Stomach (tissue), 9 donors: ENCODE data around the gene IFIT3. TPM values are rescaled to one million over a fixed set of nuclear protein-coding genes. Genes with fewer than 3 reads are reported as not detected.

Source experiments
- DNase-seq, 2 donors: peaks; one replicate each; pipeline versions ENCODE4 v3.0.0 to v3.0.0-alpha.2; 2013 to 2019
- H3K27ac ChIP-seq, 5 donors: fragments of 200-600 bp in 4 of 5; sonication (generic) in 4 of 5; one replicate each; pipeline ENCODE4 v1.5.1; 2013 to 2019; ENCODE audit warnings: mild to moderate bottlenecking in 1 of 5, moderate library complexity in 1 of 5
- H3K27me3 ChIP-seq, 3 donors: fragments of 200-600 bp; sonication (generic); one replicate each; pipeline ENCODE4 v1.5.1; 2017 to 2019; ENCODE audit warnings: mixed run types in 1 of 3
- H3K36me3 ChIP-seq, 4 donors: fragments of 200-600 bp; sonication (generic); 1 replicate in 3 of 4; 2 replicates in 1 of 4; pipeline ENCODE4 v1.5.1; 2016 to 2019
- H3K4me1 ChIP-seq, 4 donors: fragments of 200-600 bp; sonication (generic); one replicate each; pipeline ENCODE4 v1.5.1; 2016 to 2019
- H3K4me3 ChIP-seq, 4 donors: fragments of 200-600 bp; sonication (generic) in 3 of 4; one replicate each; pipeline ENCODE4 v1.5.1; 2016 to 2019; ENCODE audit warnings: mild to moderate bottlenecking in 1 of 4
- H3K9me3 ChIP-seq, 4 donors: fragments of 200-600 bp; sonication (generic); one replicate each; pipeline ENCODE4 v1.5.1; 2016 to 2019
- CTCF ChIP-seq, 7 experiments: fragments of 450-650 bp in 4 of 7; fragments of 200-600 bp in 3 of 7; sonication (generic) in 3 of 7; IDR thresholded peaks; one replicate each; pipeline ENCODE4 v1.5.1; 2016 to 2019; ENCODE audit warnings: antibody characterized with exemption in 7 of 7, control low read depth in 2 of 7, mild to moderate bottlenecking in 1 of 7
- EP300 ChIP-seq: sonication (generic); formaldehyde crosslinking; IDR thresholded peaks from one replicate; pipeline ENCODE4 v1.6.1; 2017; ENCODE audit warnings: antibody characterized with exemption
- POLR2A ChIP-seq, 4 donors: fragments of 450-650 bp; IDR thresholded peaks; one replicate each; pipeline ENCODE4 v1.6.1; 2016; ENCODE audit warnings: antibody characterized with exemption in 4 of 4, control low read depth in 2 of 4, mild to moderate bottlenecking in 1 of 4, moderate library complexity in 1 of 4
- POLR2AphosphoS5 ChIP-seq, 3 donors: sonication (generic); formaldehyde crosslinking; IDR thresholded peaks; one replicate each; pipeline ENCODE4 v1.6.1; 2016; ENCODE audit warnings: antibody characterized with exemption in 3 of 3
- WGBS, 5 donors: extraction: QIAGEN DNeasy Blood & Tissue Kit in 3 of 5; methylation state at CpG; one replicate each; pipeline versions ENCODE4 v1.1.5 to v1.1.7; 2013 to 2018; 5-methylcytosine and 5-hydroxymethylcytosine counted together
- intact Hi-C: fragments of 100-400 bp; cut with DNase I; formaldehyde crosslinking; loops from one replicate; pipeline ENCODE4 v1.15.1; 2023; ENCODE audit warnings: low total_unique reads
- polyA plus RNA-seq, 3 donors: library from polyadenylated mRNA; stranded (reverse); fragments of 200-250 nt; gene quantifications; one replicate each; pipeline ENCODE4 v1.2.3, GENCODE V29; 2013
- total RNA-seq, 5 donors: library from RNA; depleted of rRNA; stranded (reverse); fragments of >200 nt; gene quantifications; one replicate each; pipeline versions ENCODE4 v1.1.0 to v1.2.3, GENCODE V29; 2014 to 2016
- donor health status: healthy with polysubstance abuse.
- donor health status: Bipolar disorder and iron deficiency.
- donor health status: healthy.

Gene IFIT3
- total and polyA plus RNA-seq, 8 donors: 1.3 to 11.4 (median 6.9) TPM

GRCh38 chr10:89304925-89305324, 22.9 kb upstream of the IFIT3 start:
- Histone ChIP-seq H3K27me3 (no peaks in the 10 kb centered on the region), H3K9me3 (no peaks in the 10 kb centered on the region), H3K4me3 (no peak overlapping the region), H3K27ac (no peak overlapping the region), H3K36me3 (peaks cover 9 to 34% (median 22%) of the 10 kb centered on the region in 4 donors), H3K4me1 (peaks cover 8 to 35% (median 24%) of the 10 kb centered on the region in 4 donors)
- TF ChIP-seq EP300 (no peak), POLR2A (IDR thresholded peaks at IDR 0.05) (no peak), POLR2AphosphoS5 (IDR thresholded peaks at IDR 0.05) (no peak), CTCF (IDR thresholded peaks at IDR 0.05) (no peak)
- DNase-seq: no peak
- intact Hi-C loops: no loop called here

- H3K27me3 ChIP-seq: no peaks in the 10 kb centered on the region
- peaks cover 9 to 34% (median 22%) of the 10 kb centered on the region in 4 donors for H3K36me3 ChIP-seq
- intact Hi-C loops: no loop called here
- TF ChIP-seq CTCF (IDR thresholded peaks at IDR 0.05): no peak
- TF ChIP-seq EP300: no peak
- TF ChIP-seq POLR2A (IDR thresholded peaks at IDR 0.05): no peak
- TF ChIP-seq POLR2AphosphoS5 (IDR thresholded peaks at IDR 0.05): no peak
- no peaks in the 10 kb centered on the region for H3K9me3 ChIP-seq
- no peak overlapping the region for H3K27ac ChIP-seq
- H3K4me3 ChIP-seq: no peak overlapping the region
- WGBS, 5 donors: 92 to 95% (median 93%) methylated on average over 9 of the region's 9 CpGs
- H3K4me1 ChIP-seq: peaks cover 5 to 29% (median 23%) of the 10 kb centered on the region in 4 donors
- DNase-seq: no peak
Observed at GRCh38 chr10:89305766-89306433, 21.9 kb upstream of the IFIT3 start.

- Histone ChIP-seq H3K9me3 (no peaks in the 10 kb centered on the region), H3K36me3 (peaks cover 9 to 34% (median 22%) of the 10 kb centered on the region in 4 donors), H3K4me3 (no peak overlapping the region), H3K27ac (no peak overlapping the region), H3K4me1 (peaks cover 0 to 24% (median 17%) of the 10 kb centered on the region in 4 donors), H3K27me3 (no peaks in the 10 kb centered on the region)
- intact Hi-C loops: no loop called here
- no peak for DNase-seq
- TF ChIP-seq POLR2AphosphoS5 (IDR thresholded peaks at IDR 0.05) (no peak), CTCF (IDR thresholded peaks at IDR 0.05) (no peak), EP300 (no peak), POLR2A (IDR thresholded peaks at IDR 0.05) (no peak)
- 87 to 95% (median 93%) methylated on average over 13 of the region's 13 CpGs for WGBS, 5 donors
Observed at GRCh38 chr10:89306434-89307268, 21.1 kb upstream of the IFIT3 start.

- Histone ChIP-seq H3K9me3 (no peaks in the 10 kb centered on the region), H3K36me3 (peaks cover 9 to 34% (median 22%) of the 10 kb centered on the region in 4 donors), H3K4me3 (no peak overlapping the region), H3K27me3 (no peaks in the 10 kb centered on the region), H3K4me1 (peaks cover 0 to 22% (median 15%) of the 10 kb centered on the region in 4 donors), H3K27ac (no peak overlapping the region)
- DNase-seq: no peak
- TF ChIP-seq POLR2A (IDR thresholded peaks at IDR 0.05): no peak
- TF ChIP-seq POLR2AphosphoS5 (IDR thresholded peaks at IDR 0.05): no peak
- no peak for TF ChIP-seq CTCF (IDR thresholded peaks at IDR 0.05)
- no peak for TF ChIP-seq EP300
- intact Hi-C loops: no loop called here
Observed at GRCh38 chr10:89307269-89307577, 20.6 kb upstream of the IFIT3 start.
